ENCODE measurements around the gene CYFIP2.
A peak's percentile ranks its signal among the peaks of the same experiment; 100 is the strongest.

CYFIP2 gene

DNA sequence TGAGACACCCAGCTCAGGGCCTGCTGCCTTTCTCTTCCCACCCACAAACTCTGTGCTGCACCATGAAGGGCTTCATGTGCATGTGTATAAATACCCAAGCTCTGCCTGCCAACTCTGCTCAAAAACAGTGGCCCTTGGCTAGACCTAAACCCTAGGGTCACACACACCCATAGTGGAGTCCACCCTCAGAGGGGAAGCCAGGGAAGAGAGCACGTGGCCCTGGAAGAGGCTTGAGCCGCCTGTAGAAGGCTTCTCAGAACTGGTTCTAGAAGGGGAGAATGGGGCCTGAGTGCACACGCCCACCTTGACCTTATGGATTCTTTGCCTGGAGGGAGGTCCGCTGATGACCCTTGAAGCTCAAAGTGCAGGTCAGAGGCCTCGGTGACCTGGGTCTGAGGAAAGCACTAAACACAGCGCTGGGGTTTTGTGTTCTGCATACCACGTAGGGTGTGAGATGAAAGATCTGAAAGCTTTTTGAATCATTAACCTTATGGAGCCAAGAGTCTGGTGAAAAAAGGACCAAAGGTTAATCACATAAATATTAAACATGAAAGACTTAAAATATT, 60.6 kb downstream of the CYFIP2 start:
- in situ Hi-C loops (cut with HindIII; ENCODE audit: low sequenced_read_pairs), result no loop called here
- no peak overlapping the region for H3K4me3 ChIP-seq (ENCODE audit: low read depth, low read length)
- DNase-seq (ENCODE audit: low read depth, low spot score), result no peak
- TF ChIP-seq, protein P1, sequence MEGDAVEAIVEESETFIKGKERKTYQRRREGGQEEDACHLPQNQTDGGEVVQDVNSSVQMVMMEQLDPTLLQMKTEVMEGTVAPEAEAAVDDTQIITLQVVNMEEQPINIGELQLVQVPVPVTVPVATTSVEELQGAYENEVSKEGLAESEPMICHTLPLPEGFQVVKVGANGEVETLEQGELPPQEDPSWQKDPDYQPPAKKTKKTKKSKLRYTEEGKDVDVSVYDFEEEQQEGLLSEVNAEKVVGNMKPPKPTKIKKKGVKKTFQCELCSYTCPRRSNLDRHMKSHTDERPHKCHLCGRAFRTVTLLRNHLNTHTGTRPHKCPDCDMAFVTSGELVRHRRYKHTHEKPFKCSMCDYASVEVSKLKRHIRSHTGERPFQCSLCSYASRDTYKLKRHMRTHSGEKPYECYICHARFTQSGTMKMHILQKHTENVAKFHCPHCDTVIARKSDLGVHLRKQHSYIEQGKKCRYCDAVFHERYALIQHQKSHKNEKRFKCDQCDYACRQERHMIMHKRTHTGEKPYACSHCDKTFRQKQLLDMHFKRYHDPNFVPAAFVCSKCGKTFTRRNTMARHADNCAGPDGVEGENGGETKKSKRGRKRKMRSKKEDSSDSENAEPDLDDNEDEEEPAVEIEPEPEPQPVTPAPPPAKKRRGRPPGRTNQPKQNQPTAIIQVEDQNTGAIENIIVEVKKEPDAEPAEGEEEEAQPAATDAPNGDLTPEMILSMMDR (IDR thresholded peaks at IDR 0.05; ENCODE audit: low read depth, low read length), result no peak

- no peak for DNase-seq (ENCODE audit: low read depth, low spot score)
- TF ChIP-seq, protein P1 (IDR thresholded peaks at IDR 0.05; ENCODE audit: low read depth, low read length), result no peak
- in situ Hi-C loops (cut with HindIII; ENCODE audit: low sequenced_read_pairs), result no loop called here
- no peak overlapping the region for H3K4me3 ChIP-seq (ENCODE audit: low read depth, low read length)
Measured at GRCh38 chr5:157327771-157328170, 61.8 kb downstream of the CYFIP2 start.

GRCh38 chr5:157328277-157328912, 62.5 kb downstream of the CYFIP2 start:
- DNase-seq (ENCODE audit: low read depth, low spot score), result peak; percentile 81
- in situ Hi-C loops (cut with HindIII; ENCODE audit: low sequenced_read_pairs), result no loop called here
- H3K4me3 ChIP-seq (ENCODE audit: low read depth, low read length), result peak overlapping the region; percentile 21
- TF ChIP-seq, protein P1 (IDR thresholded peaks at IDR 0.05; ENCODE audit: low read depth, low read length), result peak; percentile 90

DNA sequence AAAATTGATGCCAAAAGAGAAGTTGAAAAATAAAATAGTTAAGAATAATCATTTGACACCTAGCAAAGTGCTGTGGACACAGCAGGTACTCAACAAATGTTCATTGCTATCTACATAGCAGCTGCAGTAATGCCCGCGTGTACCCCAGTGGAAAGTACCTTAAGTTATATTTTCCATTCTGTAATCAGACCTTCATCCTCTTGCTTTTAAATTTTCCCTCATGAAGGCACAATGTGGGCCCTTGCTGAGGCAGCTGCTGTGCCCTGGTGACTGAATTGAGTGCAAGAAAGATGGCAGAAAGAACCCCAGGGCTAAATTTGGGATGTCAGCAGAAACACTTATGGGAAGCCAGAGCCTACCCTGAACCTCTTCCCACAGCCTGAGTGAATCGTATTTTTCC, 65.9 kb downstream of the CYFIP2 start:
- in situ Hi-C loops (cut with HindIII; ENCODE audit: low sequenced_read_pairs), result no loop called here

DNA sequence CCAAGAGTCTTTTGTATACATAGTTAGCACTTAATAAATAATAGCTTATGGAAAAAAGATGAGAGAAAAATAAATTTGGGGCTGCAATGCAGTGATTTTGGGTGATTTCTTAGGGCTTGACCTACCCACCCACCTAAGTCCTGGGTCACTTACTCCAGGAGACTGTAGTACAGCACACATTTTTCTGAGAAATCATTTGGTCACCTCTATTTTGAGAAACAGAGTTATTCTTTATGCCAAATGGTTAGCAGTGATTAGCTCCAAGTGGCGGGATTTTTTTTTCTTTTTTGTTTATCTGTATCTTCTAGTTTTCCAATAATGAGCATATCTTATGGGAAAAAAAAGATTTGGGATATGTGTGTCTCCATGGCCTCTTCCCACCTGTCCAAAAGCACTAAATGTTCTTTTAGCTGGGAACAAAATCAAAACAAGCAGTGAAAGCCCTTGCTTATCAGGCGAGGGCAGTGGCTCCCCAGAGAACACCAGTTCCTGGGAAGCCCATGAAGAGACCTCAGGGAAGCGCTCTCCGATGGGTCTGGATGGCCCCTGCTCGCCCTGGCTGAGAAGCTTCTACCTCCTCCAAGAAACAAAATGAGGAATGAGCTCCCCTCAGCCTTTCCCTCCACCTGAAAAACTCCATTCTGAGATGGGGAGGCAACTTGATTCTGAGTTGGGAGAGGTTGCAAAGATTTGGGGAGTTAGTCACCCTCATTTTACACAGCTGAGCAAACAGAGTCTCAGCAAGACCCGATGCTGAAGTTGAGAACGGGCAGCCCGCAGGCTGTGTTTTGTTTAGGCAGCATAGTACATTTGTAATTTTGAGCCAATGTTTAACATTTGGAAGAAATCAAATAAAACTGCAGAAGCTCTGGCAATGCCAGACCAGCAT, 69.9 kb downstream of the CYFIP2 start:
- in situ Hi-C loops (cut with HindIII; ENCODE audit: low sequenced_read_pairs), result no loop called here
- DNase-seq (ENCODE audit: low read depth, low spot score), result peak; percentile 76
- TF ChIP-seq, protein P1 (IDR thresholded peaks at IDR 0.05; ENCODE audit: low read depth, low read length), result no peak

More for the DNA sequence above, 65.9 kb downstream of the CYFIP2 start:
- H3K4me3 ChIP-seq (ENCODE audit: low read depth, low read length), result no peak overlapping the region
- no peak for DNase-seq (ENCODE audit: low read depth, low spot score)
- TF ChIP-seq, protein P1 (IDR thresholded peaks at IDR 0.05; ENCODE audit: low read depth, low read length), result no peak

GRCh38 chr5:157336423-157336744, 70.5 kb downstream of the CYFIP2 start:
- no peak for DNase-seq (ENCODE audit: low read depth, low spot score)
- TF ChIP-seq, protein P1 (IDR thresholded peaks at IDR 0.05; ENCODE audit: low read depth, low read length), result no peak
- no peak overlapping the region for H3K4me3 ChIP-seq (ENCODE audit: low read depth, low read length)
- in situ Hi-C loops (cut with HindIII; ENCODE audit: low sequenced_read_pairs), result no loop called here

More for the DNA sequence above, 69.9 kb downstream of the CYFIP2 start:
- no peak overlapping the region for H3K4me3 ChIP-seq (ENCODE audit: low read depth, low read length)

Data from astrocyte of the spinal cord (primary cell).